Measurements from ENCODE around the gene CYTH1.

CYTH1 gene

GRCh38 chr17:78643326-78643725, 138.7 kb downstream of the CYTH1 start:
- H3K4me3 ChIP-seq (replicated peaks; ENCODE audit: low read depth, low read length) = no peak overlapping the region
- no peak for DNase-seq (ENCODE audit: extremely low read depth, low read depth)
- no peak for TF ChIP-seq CTCF (IDR thresholded peaks at IDR 0.05; ENCODE audit: low read depth, low read length, missing control alignments)

- no peak for DNase-seq (ENCODE audit: extremely low read depth, low read depth)
- no peak for TF ChIP-seq CTCF (IDR thresholded peaks at IDR 0.05; ENCODE audit: low read depth, low read length, missing control alignments)
- no peak overlapping the region for H3K4me3 ChIP-seq (replicated peaks; ENCODE audit: low read depth, low read length)
These were observed 139.4 kb downstream of the CYTH1 start for GRCh38 chr17:78642707-78643106.

- no peak overlapping the region for H3K4me3 ChIP-seq (replicated peaks; ENCODE audit: low read depth, low read length)
- DNase-seq (ENCODE audit: extremely low read depth, low read depth) = no peak
- TF ChIP-seq CTCF (IDR thresholded peaks at IDR 0.05; ENCODE audit: low read depth, low read length, missing control alignments) = no peak
These were observed 140.4 kb downstream of the CYTH1 start for GRCh38 chr17:78641666-78642065.

- no peak for TF ChIP-seq CTCF (IDR thresholded peaks at IDR 0.05; ENCODE audit: low read depth, low read length, missing control alignments)
- no peak overlapping the region for H3K4me3 ChIP-seq (replicated peaks; ENCODE audit: low read depth, low read length)
- no peak for DNase-seq (ENCODE audit: extremely low read depth, low read depth)
These were observed 140.8 kb downstream of the CYTH1 start for GRCh38 chr17:78641243-78641642.

GRCh38 chr17:78640700-78641099, 141.4 kb downstream of the CYTH1 start:
- TF ChIP-seq CTCF (IDR thresholded peaks at IDR 0.05; ENCODE audit: low read depth, low read length, missing control alignments) = no peak
- H3K4me3 ChIP-seq (replicated peaks; ENCODE audit: low read depth, low read length) = no peak overlapping the region
- DNase-seq (ENCODE audit: extremely low read depth, low read depth) = no peak

GRCh38 chr17:78637643-78638420, 144.2 kb downstream of the CYTH1 start:
- DNase-seq (ENCODE audit: extremely low read depth, low read depth) = no peak
- H3K4me3 ChIP-seq (replicated peaks; ENCODE audit: low read depth, low read length) = no peak overlapping the region
- no peak for TF ChIP-seq CTCF (IDR thresholded peaks at IDR 0.05; ENCODE audit: low read depth, low read length, missing control alignments)

- no peak overlapping the region for H3K4me3 ChIP-seq (replicated peaks; ENCODE audit: low read depth, low read length)
- no peak for TF ChIP-seq CTCF (IDR thresholded peaks at IDR 0.05; ENCODE audit: low read depth, low read length, missing control alignments)
- no peak for DNase-seq (ENCODE audit: extremely low read depth, low read depth)
These were observed 144.9 kb downstream of the CYTH1 start for GRCh38 chr17:78637146-78637545.
